Choroid plexus epithelial cell (primary cell): ENCODE data around the gene AHCYL1.

ENCODE experiments used
- DNase-seq: peaks from one replicate; pipeline ENCODE4 v3.0.0-alpha.2; 2010; ENCODE audit warnings: low read depth
- H3K4me3 ChIP-seq: 2 replicates; pipeline ENCODE4 v1.5.1; 2011; ENCODE audit warnings: low read depth, mild to moderate bottlenecking, control low read depth, low read length, moderate library complexity
- TF ChIP-seq, protein P1 (sequence below): conservative IDR thresholded peaks from 2 replicates; pipeline ENCODE4 v1.5.1; 2011; ENCODE audit warnings: low read depth, mild to moderate bottlenecking, control low read depth, inconsistent platforms, low read length, moderate library complexity

AHCYL1 gene

DNA sequence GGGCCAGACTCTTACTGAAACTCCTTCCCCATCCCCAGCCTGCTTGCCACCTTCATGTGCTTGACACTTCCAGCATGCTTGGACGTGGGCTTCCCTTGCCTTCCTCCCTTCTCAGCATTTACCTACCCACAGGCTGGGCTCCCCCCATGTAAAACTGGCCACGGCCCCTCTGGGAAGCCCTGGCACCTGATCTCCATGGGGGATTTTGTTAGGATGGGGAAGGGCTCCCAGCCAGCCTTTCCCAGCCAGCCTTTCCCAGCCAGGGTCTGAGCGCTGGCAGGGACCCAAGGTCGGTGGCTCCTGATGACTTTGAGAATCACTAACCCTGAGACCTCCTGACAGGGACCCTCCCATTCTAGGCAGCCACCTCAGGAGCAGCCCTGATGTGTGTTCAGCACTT is 79.2 kb downstream of the AHCYL1 start:
- TF ChIP-seq, protein P1, sequence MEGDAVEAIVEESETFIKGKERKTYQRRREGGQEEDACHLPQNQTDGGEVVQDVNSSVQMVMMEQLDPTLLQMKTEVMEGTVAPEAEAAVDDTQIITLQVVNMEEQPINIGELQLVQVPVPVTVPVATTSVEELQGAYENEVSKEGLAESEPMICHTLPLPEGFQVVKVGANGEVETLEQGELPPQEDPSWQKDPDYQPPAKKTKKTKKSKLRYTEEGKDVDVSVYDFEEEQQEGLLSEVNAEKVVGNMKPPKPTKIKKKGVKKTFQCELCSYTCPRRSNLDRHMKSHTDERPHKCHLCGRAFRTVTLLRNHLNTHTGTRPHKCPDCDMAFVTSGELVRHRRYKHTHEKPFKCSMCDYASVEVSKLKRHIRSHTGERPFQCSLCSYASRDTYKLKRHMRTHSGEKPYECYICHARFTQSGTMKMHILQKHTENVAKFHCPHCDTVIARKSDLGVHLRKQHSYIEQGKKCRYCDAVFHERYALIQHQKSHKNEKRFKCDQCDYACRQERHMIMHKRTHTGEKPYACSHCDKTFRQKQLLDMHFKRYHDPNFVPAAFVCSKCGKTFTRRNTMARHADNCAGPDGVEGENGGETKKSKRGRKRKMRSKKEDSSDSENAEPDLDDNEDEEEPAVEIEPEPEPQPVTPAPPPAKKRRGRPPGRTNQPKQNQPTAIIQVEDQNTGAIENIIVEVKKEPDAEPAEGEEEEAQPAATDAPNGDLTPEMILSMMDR = no peak
- no peak overlapping the region for H3K4me3 ChIP-seq
- no peak for DNase-seq

DNA sequence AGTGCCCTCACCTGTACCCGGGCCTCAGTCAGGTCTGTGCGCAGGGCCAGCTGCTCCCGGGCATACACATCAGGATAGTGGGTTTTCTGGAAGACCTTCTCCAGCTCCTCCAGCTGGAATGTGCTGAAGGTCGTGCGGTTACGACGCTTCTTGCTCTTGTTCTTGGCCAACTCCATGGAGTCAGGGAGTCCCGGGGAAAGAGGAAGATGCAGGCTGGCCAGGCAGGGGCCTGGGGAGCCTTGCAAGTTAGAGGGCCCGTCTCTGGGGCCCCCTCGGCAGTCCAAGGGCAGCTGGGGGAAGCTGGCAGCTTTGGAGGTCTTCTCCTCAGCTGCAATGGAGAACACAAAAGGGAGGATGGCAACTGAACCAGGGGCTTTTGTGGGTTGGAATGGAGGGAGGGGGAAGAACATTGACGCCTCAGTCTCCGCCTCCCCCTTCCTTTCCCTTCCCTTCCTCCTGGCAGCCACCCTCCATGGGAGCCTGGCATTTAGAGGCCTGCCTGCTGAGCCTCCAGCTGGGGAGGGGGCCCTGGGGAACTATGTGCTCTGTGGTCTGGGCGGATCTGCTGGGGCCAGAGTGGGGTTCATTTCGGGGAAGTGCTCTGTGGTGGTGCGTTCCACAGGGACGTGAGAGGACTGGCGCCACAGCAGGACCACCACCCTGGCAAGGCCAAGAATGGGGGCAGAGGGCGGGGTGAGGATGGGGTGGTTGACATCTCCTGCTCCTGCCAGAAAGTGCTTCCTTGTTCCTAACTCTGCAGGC is 80.2 kb downstream of the AHCYL1 start:
- no peak overlapping the region for H3K4me3 ChIP-seq
- TF ChIP-seq, protein P1 = no peak
- no peak for DNase-seq

DNA sequence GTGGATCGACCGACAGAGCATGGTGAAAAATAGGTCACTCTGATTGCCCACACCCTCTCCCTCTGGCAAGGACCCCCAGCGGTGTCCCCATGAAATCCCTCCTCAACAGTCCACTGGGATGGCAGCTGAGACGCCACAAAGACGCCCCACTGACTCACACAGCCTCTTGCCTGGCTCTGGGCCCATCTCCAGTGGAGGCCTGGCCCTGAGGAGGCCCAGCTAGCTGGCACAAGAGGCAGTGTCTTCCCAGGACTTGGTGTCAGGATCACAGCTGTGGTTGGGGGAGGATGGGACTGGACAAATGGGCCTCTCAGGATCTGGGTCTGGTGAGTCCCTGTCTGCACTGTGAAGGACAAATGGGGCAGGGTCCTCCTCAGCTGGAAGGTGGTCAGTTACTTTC is 81.3 kb downstream of the AHCYL1 start:
- H3K4me3 ChIP-seq = no peak overlapping the region
- TF ChIP-seq, protein P1 = no peak
- no peak for DNase-seq

DNA sequence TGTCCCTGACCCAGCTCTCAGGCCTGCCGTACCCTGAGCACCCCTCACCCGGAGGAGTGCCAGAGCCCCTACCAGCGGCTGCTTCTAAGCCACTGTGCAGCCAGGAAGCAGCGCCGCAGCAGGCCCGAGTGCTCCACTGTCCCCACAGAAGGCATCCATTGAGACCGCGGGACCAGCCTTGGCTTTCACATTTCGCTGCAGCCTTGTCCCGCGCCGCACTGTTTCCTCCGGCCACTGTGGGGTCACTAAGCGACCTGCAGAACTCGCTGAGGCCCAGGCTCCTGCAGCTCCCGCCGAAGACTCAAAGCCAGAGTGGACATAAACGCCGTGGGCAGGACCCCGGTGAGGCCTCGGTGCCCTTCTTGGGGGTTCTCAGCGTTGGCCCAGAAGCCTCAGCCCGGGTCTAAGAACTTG is 82.9 kb downstream of the AHCYL1 start:
- no peak for DNase-seq
- TF ChIP-seq, protein P1 = no peak
- H3K4me3 ChIP-seq = no peak overlapping the region

DNA sequence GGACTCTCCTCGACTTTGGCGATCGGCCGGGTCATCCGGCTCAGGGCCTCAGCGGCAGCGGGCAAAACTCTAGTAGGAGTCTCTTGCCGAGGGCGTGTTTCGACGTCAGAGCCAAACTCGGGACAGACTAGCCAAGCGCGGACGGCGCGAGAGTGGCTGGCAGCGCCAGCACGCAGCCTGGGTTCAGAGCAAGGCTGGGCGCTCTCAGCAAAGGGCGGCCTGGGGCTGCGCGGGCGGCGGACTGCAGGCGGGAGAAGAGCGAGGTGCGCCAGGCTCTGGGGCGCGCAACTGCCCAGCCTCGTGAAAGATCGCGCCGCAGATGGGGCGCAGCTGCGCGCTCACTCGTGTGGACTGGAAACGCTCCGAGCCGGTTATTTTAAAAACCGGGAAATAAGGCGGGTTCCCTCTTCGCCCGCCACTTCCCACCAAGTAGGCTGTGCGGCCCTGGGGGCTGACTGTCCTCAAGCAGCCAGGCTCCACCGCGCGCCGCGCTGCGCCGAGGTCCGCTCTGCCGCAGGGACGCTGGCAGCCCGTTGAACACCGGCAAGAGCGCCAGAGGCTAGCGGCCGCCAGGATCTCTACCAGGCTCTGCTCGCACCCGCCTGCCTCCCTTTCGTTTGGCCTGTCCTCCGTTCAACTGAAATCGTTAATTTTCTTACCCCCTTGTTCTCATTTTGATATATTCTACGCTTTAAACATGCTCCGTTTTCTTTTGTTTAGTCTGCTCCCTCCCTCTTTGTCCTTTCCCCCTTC is 83.5 kb downstream of the AHCYL1 start:
- no peak for DNase-seq
- no peak overlapping the region for H3K4me3 ChIP-seq

DNA sequence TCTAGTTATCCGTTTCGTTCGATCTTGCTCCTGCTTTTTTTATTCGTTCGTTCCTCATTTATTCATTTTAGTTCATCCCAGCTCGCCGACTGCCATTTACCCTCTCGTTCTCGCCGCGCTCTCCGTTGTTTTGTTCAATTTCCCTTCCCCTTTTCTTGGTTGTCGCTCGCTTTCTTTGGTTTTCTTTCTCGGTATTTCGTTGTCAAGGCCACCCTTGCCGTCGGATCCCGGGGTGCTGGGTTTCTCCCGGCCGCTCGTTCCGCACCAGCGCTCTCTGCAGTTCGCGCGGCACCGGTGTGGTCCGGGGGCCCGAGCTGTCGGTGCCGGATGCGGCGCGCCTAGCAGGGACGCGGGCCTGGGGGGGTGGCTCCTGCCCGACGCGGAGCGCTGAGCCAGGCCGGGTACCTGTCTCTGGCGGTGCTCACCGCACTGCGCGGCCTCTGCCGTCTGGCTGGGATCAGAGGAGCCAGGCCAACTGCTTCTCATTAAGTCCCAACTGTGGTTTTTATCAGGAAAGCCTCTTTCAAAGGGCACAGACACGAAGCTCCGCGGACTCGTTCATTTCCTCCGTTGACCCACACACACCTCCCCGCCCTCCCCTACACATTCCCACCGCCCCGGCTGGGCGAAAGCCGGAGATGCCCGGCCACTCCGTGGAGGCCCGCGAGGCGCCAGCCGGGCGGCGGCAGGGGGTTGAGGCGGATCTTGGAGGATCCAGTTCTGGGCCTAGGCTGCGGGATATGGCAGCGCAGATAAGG is 84.3 kb downstream of the AHCYL1 start:
- no peak overlapping the region for H3K4me3 ChIP-seq
- TF ChIP-seq, protein P1 = no peak
- no peak for DNase-seq

More for the DNA sequence above, 83.5 kb downstream of the AHCYL1 start:
- TF ChIP-seq, protein P1 = no peak
